Measurements from ENCODE around the gene TMPRSS4. TPM values are rescaled to one million over a fixed set of nuclear protein-coding genes. Genes with fewer than 3 reads are reported as not detected.

TMPRSS4 gene
- total RNA-seq, 2 donors from 2014 or later: 6.5 TPM; not detected in 1

- H3K36me3 ChIP-seq (replicated peaks in 1 of 2; ENCODE audit: insufficient read depth in 1 of 2, low read depth in 2 of 2): no peaks in the 10 kb centered on the region
- WGBS, 2 donors: 48 to 67% methylated on average over 1 to 2 of the region's 2 CpGs
- ATAC-seq (no peak), DNase-seq (no peak)
- H3K27me3 ChIP-seq: no peaks in the 10 kb centered on the region
- H3K4me1 ChIP-seq: peaks cover 9% of the 10 kb centered on the region
- intact Hi-C loops (cut with DNase I): no loop called here
- no peak overlapping the region for H3K4me3 ChIP-seq
- no peaks in the 10 kb centered on the region for H3K9me3 ChIP-seq
- TF ChIP-seq POLR2A (IDR thresholded peaks at IDR 0.05) (no peak), CTCF (IDR thresholded peaks at IDR 0.05) (no peak)
- H3K27ac ChIP-seq: no peak overlapping the region
Observed at GRCh38 chr11:118074785-118075184, 2.1 kb upstream of the TMPRSS4 start.

GRCh38 chr11:118078911-118079411, 2.1 kb downstream of the TMPRSS4 start:
- TF ChIP-seq CTCF (IDR thresholded peaks at IDR 0.05) (no peak), POLR2A (IDR thresholded peaks at IDR 0.05) (no peak)
- no peak overlapping the region for H3K4me3 ChIP-seq
- ATAC-seq (no peak), DNase-seq (no peak)
- 89 to 97% methylated on average over 3 to 5 of the region's 5 CpGs for WGBS, 2 donors
- H3K27me3 ChIP-seq: no peaks in the 10 kb centered on the region
- no peaks in the 10 kb centered on the region for H3K9me3 ChIP-seq
- no peaks in the 10 kb centered on the region for H3K36me3 ChIP-seq (replicated peaks in 1 of 2; ENCODE audit: insufficient read depth in 1 of 2, low read depth in 2 of 2)
- no peak overlapping the region for H3K27ac ChIP-seq
- intact Hi-C loops (cut with DNase I): no loop called here
- peaks cover 9% of the 10 kb centered on the region for H3K4me1 ChIP-seq

GRCh38 chr11:118079491-118079890, 2.6 kb downstream of the TMPRSS4 start:
- TF ChIP-seq CTCF (IDR thresholded peaks at IDR 0.05) (no peak), POLR2A (IDR thresholded peaks at IDR 0.05) (no peak)
- no peak overlapping the region for H3K4me3 ChIP-seq
- H3K36me3 ChIP-seq (replicated peaks in 1 of 2; ENCODE audit: insufficient read depth in 1 of 2, low read depth in 2 of 2): no peaks in the 10 kb centered on the region
- H3K9me3 ChIP-seq: no peaks in the 10 kb centered on the region
- H3K27ac ChIP-seq: no peak overlapping the region
- H3K27me3 ChIP-seq: no peaks in the 10 kb centered on the region
- H3K4me1 ChIP-seq: peaks cover 9% of the 10 kb centered on the region
- no peak for ATAC-seq
- intact Hi-C loops (cut with DNase I): no loop called here
- WGBS, 2 donors: 72 to 87% methylated on average over 9 to 10 of the region's 10 CpGs
- no peak for DNase-seq

GRCh38 chr11:118080296-118080695, 3.4 kb downstream of the TMPRSS4 start:
- Histone ChIP-seq H3K4me3 (no peak overlapping the region), H3K9me3 (no peaks in the 10 kb centered on the region), H3K27ac (no peak overlapping the region), H3K4me1 (peaks cover 9% of the 10 kb centered on the region), H3K36me3 (replicated peaks in 1 of 2; ENCODE audit: insufficient read depth in 1 of 2, low read depth in 2 of 2) (no peaks in the 10 kb centered on the region), H3K27me3 (no peaks in the 10 kb centered on the region)
- TF ChIP-seq POLR2A (IDR thresholded peaks at IDR 0.05): no peak
- no peak for TF ChIP-seq CTCF (IDR thresholded peaks at IDR 0.05)
- DNase-seq: no peak
- intact Hi-C loops (cut with DNase I): no loop called here
- 96 to 97% methylated on average over 4 to 5 of the region's 5 CpGs for WGBS, 2 donors
- ATAC-seq: no peak

GRCh38 chr11:118081241-118081958, 4.5 kb downstream of the TMPRSS4 start:
- intact Hi-C loops (cut with DNase I): no loop called here
- Histone ChIP-seq H3K36me3 (replicated peaks in 1 of 2; ENCODE audit: insufficient read depth in 1 of 2, low read depth in 2 of 2) (no peaks in the 10 kb centered on the region), H3K4me1 (peaks cover 7% of the 10 kb centered on the region), H3K27me3 (no peaks in the 10 kb centered on the region), H3K27ac (no peak overlapping the region), H3K9me3 (no peaks in the 10 kb centered on the region), H3K4me3 (no peak overlapping the region)
- 70 to 73% methylated on average over 18 of the region's 18 CpGs for WGBS, 2 donors
- ATAC-seq: no peak
- DNase-seq: peak in 1 of 4 donors; percentile 12
- no peak for TF ChIP-seq POLR2A (IDR thresholded peaks at IDR 0.05)
- no peak for TF ChIP-seq CTCF (IDR thresholded peaks at IDR 0.05)

All from body of pancreas (tissue), 4 donors.